ENCODE data around the gene COL24A1. TPM values are rescaled to one million over a fixed set of nuclear protein-coding genes. Genes with fewer than 3 reads are reported as not detected.
"Not testable (repeated sequence)": the region's sequence is repeated elsewhere in the genome, so short reads cannot be mapped to it uniquely, and the experiment has no call there.

The COL24A1 gene
- total RNA-seq, 1 donor from 2014 or later = not detected

DNA sequence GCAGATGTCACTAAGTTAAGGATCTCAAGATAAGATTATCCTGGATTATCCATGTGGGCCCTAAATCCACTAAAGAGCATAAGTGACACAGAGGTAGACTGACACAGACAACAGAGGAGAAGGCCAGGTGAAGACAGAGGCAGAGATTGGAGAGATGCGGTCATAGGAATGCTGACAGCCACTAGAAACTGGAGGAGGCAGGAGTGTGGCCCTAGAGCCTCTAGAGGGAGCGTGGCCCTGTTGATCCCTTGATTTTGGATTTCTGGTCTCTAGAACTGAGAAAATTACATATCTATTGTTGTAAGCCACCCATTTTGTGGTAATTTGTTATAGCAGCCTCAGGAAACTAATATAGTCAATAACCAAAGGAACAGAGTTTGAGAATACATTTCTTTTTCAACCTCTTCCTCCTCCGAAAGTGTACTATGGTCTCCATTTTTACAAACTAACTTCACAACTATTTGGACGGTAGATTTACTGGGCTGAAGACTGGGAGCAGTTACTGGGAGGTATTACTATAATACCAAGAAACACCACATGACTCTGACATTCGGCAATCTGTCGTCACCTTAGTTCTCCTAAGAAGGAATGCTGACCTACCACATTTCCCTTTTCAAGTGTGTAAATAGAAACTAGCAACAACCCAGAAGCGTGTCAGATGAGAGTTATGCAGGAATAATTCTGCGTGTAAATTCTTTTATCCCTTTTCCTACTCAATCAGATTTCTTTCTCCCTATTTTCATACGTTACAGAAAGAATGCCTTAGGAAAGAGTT lies 332.3 kb downstream of the COL24A1 start:
- no peaks in the 10 kb centered on the region for H3K4me1 Mint-ChIP-seq (ENCODE audit: low read depth)
- H3K27ac Mint-ChIP-seq = no peak overlapping the region
- no peak overlapping the region for H3K4me3 Mint-ChIP-seq (ENCODE audit: low read depth)
- DNase-seq (ENCODE audit: low spot score) = no peak
- no peaks in the 10 kb centered on the region for H3K27me3 Mint-ChIP-seq (ENCODE audit: low read depth)
- intact Hi-C loops (cut with micrococcal nuclease) = no loop called here
- H3K36me3 Mint-ChIP-seq (ENCODE audit: low read depth) = no peaks in the 10 kb centered on the region
- no peaks in the 10 kb centered on the region for H3K9me3 Mint-ChIP-seq

DNA sequence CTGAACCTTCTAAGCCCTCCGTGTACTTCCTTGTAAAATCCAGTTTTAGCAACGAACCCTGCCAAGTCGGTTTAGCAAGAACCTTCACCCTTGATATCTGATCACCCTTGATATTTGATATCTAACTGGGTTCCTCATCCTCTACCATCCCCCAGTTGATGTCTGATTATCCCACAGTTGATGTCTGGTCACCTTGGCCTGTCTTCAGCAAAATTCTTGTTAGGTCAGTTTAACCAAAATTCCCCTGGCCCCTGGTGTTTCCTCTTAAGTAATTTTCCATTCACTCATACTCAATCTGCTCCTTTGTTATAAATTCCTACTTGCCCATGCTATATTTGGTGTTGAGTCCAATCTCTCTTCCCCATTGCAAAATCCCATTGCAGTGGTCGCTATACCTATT lies 333.9 kb downstream of the COL24A1 start:
- no peak for DNase-seq (ENCODE audit: low spot score)
- H3K9me3 Mint-ChIP-seq = no peaks in the 10 kb centered on the region
- no peak overlapping the region for H3K27ac Mint-ChIP-seq
- H3K27me3 Mint-ChIP-seq (ENCODE audit: low read depth) = no peaks in the 10 kb centered on the region
- H3K36me3 Mint-ChIP-seq (ENCODE audit: low read depth) = no peaks in the 10 kb centered on the region
- H3K4me3 Mint-ChIP-seq (ENCODE audit: low read depth) = no peak overlapping the region
- intact Hi-C loops (cut with micrococcal nuclease) = no loop called here
- H3K4me1 Mint-ChIP-seq (ENCODE audit: low read depth) = no peaks in the 10 kb centered on the region

DNA sequence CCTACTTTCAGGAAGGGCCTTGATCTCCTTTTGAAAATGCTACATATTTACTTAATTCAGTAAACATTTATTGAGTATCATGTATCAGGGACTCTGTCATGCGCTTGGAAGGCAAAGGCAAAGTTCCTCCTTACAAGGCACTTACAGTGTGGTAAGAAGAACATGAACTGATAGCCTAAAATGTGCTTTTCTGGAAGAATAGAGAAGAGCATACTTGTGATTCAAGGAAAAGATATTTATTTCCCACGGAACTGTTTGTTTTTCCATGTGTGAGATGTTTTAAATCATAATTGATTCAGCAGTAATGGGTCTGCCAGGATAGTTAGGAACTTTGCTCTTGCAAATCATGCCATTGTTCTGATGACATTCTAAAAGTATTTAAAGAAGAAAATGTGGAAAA lies 338.2 kb downstream of the COL24A1 start:
- intact Hi-C loops (cut with micrococcal nuclease) = no loop called here
- DNase-seq (ENCODE audit: low spot score) = no peak
- H3K36me3 Mint-ChIP-seq (ENCODE audit: low read depth) = no peaks in the 10 kb centered on the region
- no peaks in the 10 kb centered on the region for H3K27me3 Mint-ChIP-seq (ENCODE audit: low read depth)
- H3K27ac Mint-ChIP-seq = no peak overlapping the region
- H3K4me1 Mint-ChIP-seq (ENCODE audit: low read depth) = no peaks in the 10 kb centered on the region
- no peak overlapping the region for H3K4me3 Mint-ChIP-seq (ENCODE audit: low read depth)
- H3K9me3 Mint-ChIP-seq = no peaks in the 10 kb centered on the region

DNA sequence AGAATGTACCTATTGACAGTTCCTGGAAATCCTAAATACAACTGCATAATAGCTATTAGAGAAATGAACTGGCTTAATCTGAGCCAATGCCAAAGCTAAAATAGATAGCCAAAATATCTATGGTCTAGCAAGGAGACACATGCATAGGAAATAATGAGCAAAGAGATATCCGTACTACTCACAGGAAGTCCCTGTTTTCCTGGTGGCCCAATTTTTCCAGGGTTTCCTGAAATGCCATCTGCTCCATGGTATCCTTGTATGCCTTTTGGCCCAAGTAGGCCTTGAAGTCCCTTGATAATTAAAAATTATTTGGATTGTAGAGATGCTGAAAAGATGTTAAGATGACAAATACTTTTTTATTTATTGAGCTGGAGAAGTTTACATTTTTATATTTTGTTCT lies 340.0 kb downstream of the COL24A1 start:
- no peak overlapping the region for H3K4me3 Mint-ChIP-seq (ENCODE audit: low read depth)
- H3K9me3 Mint-ChIP-seq = peaks cover 6% of the 10 kb centered on the region
- H3K27ac Mint-ChIP-seq = no peak overlapping the region
- intact Hi-C loops (cut with micrococcal nuclease) = no loop called here
- no peak for DNase-seq (ENCODE audit: low spot score)
- no peaks in the 10 kb centered on the region for H3K27me3 Mint-ChIP-seq (ENCODE audit: low read depth)
- no peaks in the 10 kb centered on the region for H3K36me3 Mint-ChIP-seq (ENCODE audit: low read depth)
- no peaks in the 10 kb centered on the region for H3K4me1 Mint-ChIP-seq (ENCODE audit: low read depth)

DNA sequence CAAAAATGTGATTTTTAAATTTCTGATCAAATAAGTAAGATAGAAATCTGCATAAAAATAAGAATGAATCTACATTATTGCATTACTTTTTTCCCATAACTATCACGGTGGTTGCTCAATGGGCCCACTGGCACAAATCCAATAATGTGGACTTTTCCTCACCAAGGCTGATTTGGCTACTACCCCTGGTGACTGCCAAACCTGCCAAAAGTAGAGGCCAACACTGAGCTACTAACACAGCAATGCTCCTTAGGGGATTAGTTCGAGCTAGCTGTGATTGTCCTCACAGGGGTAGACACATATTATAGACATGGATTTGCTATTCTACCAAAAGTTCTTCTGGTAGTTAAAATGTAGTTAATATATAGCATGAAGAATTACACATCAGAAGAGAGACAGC lies 340.7 kb downstream of the COL24A1 start:
- H3K27ac Mint-ChIP-seq = no peak overlapping the region
- H3K9me3 Mint-ChIP-seq = peaks cover 6% of the 10 kb centered on the region

DNA sequence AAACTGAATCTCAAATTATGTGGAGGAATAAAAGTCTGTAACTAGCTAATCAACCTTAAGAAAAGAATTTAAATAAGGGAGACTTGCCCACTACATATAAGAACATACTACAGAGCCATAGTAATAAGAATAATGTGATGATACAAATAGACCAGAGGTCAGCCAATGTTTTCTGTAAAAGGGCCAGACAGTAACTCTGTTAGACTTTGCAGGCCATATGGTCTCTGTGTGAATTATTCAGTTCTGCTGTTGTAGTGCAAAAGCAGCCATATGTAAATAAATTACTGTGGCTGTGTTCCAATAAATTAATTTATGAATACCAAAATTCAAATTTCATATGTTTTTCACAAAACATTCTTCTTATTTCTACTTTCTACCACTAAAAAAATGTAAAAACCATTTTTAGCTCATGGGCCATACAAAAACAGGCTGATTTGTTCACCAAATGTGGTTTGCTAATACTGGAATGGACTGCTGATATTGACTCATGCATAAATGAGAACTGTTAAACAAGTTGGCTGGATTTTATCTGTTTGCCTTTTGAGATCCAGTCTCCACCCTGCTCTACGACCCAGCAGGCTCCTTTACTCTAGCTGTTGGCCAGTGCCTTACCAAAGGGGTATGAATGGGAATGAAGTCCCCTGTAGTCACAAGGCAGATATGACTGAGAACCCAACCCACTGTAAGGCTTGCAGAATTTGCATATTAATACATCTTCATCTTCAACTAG lies 350.2 kb downstream of the COL24A1 start:
- no peaks in the 10 kb centered on the region for H3K4me1 Mint-ChIP-seq (ENCODE audit: low read depth)
- H3K27ac Mint-ChIP-seq = no peak overlapping the region
- H3K36me3 Mint-ChIP-seq (ENCODE audit: low read depth) = no peaks in the 10 kb centered on the region
- H3K9me3 Mint-ChIP-seq = no peaks in the 10 kb centered on the region
- no peak for DNase-seq (ENCODE audit: low spot score)
- no peak overlapping the region for H3K4me3 Mint-ChIP-seq (ENCODE audit: low read depth)
- H3K27me3 Mint-ChIP-seq (ENCODE audit: low read depth) = no peaks in the 10 kb centered on the region
- intact Hi-C loops (cut with micrococcal nuclease) = no loop called here

More for the DNA sequence above, 340.7 kb downstream of the COL24A1 start:
- no peaks in the 10 kb centered on the region for H3K36me3 Mint-ChIP-seq (ENCODE audit: low read depth)
- no peak for DNase-seq (ENCODE audit: low spot score)
- H3K27me3 Mint-ChIP-seq (ENCODE audit: low read depth) = no peaks in the 10 kb centered on the region
- intact Hi-C loops (cut with micrococcal nuclease) = no loop called here
- H3K4me1 Mint-ChIP-seq (ENCODE audit: low read depth) = no peaks in the 10 kb centered on the region
- no peak overlapping the region for H3K4me3 Mint-ChIP-seq (ENCODE audit: low read depth)

DNA sequence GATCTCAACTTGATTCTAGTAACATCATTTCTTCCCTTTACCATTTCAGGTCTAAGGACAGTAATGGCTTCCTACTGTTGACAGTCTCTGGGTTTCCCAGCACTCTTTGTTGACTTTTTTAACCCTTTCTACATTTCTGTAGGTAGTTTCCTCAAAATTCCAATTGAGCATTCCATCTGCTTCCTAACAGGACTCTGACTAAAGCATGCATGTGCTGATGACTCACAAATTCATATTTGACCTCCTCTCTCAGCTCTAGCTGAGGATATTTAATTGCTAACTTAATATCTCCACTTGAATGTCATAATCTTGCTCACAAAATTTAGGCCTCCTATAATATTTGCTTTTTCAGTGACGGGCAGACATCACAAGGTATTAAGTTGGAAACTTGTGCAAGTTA lies 355.1 kb downstream of the COL24A1 start:
- no peaks in the 10 kb centered on the region for H3K4me1 Mint-ChIP-seq (ENCODE audit: low read depth)
- H3K27ac Mint-ChIP-seq = no peak overlapping the region
- no peaks in the 10 kb centered on the region for H3K27me3 Mint-ChIP-seq (ENCODE audit: low read depth)
- H3K9me3 Mint-ChIP-seq = no peaks in the 10 kb centered on the region
- intact Hi-C loops (cut with micrococcal nuclease) = no loop called here
- no peaks in the 10 kb centered on the region for H3K36me3 Mint-ChIP-seq (ENCODE audit: low read depth)
- H3K4me3 Mint-ChIP-seq (ENCODE audit: low read depth) = no peak overlapping the region
- DNase-seq (ENCODE audit: low spot score) = no peak

DNA sequence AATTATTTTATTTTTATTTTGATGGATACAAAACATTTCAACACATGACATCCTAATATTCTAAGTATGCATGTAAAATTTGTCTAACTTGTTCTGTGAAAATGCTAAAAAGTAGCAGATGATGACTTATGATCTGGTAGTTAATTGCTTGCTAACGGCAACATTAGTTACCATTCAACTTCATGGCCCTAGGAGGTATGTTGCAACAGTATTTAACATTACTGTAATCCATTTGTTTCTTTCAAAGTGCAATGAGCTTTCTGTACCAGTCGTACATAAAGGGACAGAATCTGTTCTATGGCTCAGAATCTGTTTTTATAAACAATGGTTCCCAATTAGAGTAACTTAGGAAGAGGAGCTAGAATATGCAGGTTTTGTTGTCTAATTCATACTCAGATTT lies 356.8 kb downstream of the COL24A1 start:
- Mint-ChIP-seq H3K4me3 (ENCODE audit: low read depth) (no peak overlapping the region), H3K27me3 (ENCODE audit: low read depth) (no peaks in the 10 kb centered on the region), H3K4me1 (ENCODE audit: low read depth) (no peaks in the 10 kb centered on the region), H3K36me3 (ENCODE audit: low read depth) (no peaks in the 10 kb centered on the region), H3K27ac (no peak overlapping the region), H3K9me3 (no peaks in the 10 kb centered on the region)
- intact Hi-C loops (cut with micrococcal nuclease) = no loop called here
- DNase-seq (ENCODE audit: low spot score) = no peak

DNA sequence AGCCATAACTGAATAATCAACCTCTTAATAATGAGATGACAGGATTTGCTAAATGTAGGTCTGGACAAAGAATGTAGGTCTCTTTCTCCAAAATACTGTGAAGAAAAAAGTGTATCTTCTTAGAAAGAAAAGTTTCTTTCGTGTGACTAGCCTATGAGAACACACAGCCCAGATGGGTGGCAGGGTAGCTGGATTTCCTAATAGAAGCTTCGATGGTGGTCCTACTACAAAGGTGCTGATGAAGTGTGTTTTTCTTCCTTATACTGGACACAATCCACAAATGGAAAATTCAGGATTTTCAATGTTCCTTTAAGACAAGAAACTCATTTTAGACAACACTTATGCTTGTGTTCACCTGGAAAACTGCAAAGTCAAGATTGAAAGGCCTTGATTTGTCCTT lies 358.2 kb downstream of the COL24A1 start:
- H3K27ac Mint-ChIP-seq = no peak overlapping the region
- intact Hi-C loops (cut with micrococcal nuclease) = no loop called here
- no peaks in the 10 kb centered on the region for H3K36me3 Mint-ChIP-seq (ENCODE audit: low read depth)
- no peak overlapping the region for H3K4me3 Mint-ChIP-seq (ENCODE audit: low read depth)
- no peaks in the 10 kb centered on the region for H3K9me3 Mint-ChIP-seq
- no peaks in the 10 kb centered on the region for H3K4me1 Mint-ChIP-seq (ENCODE audit: low read depth)
- H3K27me3 Mint-ChIP-seq (ENCODE audit: low read depth) = no peaks in the 10 kb centered on the region
- no peak for DNase-seq (ENCODE audit: low spot score)

DNA sequence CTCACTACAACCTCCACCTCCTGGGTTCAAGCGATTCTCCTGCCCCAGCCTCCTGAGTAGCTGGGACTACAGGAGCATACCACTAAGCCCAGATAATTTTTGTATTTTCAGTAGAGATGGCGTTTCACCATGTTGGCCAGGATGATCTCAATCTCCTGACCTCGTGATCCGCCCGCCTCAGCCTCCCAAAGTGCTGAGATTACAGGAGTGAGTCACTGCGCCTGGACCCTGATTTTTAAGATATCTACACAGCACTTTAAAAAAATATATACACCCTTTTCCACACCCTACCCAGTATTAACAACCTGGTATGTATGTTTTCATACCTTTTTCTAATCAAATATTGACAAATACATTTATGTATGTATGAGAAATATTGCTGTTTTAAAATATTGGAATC lies 379.6 kb downstream of the COL24A1 start:
- H3K27me3 Mint-ChIP-seq (ENCODE audit: low read depth); H3K9me3 Mint-ChIP-seq; intact Hi-C loops (cut with micrococcal nuclease); H3K36me3 Mint-ChIP-seq (ENCODE audit: low read depth); H3K27ac Mint-ChIP-seq; H3K4me3 Mint-ChIP-seq (ENCODE audit: low read depth); H3K4me1 Mint-ChIP-seq (ENCODE audit: low read depth); DNase-seq (ENCODE audit: low spot score): not testable (repeated sequence)

DNA sequence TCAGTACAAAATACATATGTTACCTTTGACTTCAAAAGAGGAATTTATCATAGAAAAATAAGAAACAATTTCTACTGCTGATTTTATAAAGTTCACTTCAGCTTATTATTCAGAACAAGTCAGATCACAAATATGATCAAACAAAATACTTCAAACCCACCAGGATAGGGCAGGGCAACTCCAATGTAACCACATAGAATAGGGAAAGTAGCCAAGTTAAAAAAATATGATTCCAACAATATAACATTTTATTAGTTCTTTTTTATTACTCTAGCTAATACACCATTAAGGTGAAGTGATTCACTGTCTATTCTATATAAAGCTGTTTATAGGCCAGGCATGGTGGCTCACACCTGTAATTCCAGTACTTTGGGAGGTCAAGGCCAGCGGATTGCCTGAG lies 393.8 kb downstream of the COL24A1 start:
- intact Hi-C loops (cut with micrococcal nuclease) = no loop called here
- no peak for DNase-seq (ENCODE audit: low spot score)
- no peak overlapping the region for H3K27ac Mint-ChIP-seq
- H3K4me1 Mint-ChIP-seq (ENCODE audit: low read depth) = no peaks in the 10 kb centered on the region
- H3K27me3 Mint-ChIP-seq (ENCODE audit: low read depth) = no peaks in the 10 kb centered on the region
- H3K36me3 Mint-ChIP-seq (ENCODE audit: low read depth) = no peaks in the 10 kb centered on the region
- H3K4me3 Mint-ChIP-seq (ENCODE audit: low read depth) = no peak overlapping the region
- H3K9me3 Mint-ChIP-seq = no peaks in the 10 kb centered on the region

DNA sequence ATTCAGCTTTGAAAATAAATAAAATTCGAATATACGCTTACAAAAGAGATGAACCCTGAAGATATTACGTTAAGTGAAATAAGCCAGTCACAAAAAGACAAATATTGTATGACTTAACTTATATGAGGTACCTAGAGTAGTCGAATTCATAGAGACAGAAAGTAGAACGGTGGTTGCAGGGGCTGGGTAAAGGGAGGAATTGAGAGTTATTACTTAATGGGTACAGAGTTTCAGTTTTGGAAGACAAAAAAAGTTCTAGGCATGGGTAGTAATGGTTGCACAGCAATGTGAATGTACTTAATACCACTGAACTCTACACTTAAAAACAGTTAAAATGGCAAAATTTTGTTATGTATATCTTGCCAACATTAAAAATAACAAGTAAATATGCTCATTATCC lies 399.7 kb downstream of the COL24A1 start:
- H3K27ac Mint-ChIP-seq = no peak overlapping the region
- no peaks in the 10 kb centered on the region for H3K36me3 Mint-ChIP-seq (ENCODE audit: low read depth)
- no peaks in the 10 kb centered on the region for H3K27me3 Mint-ChIP-seq (ENCODE audit: low read depth)
- DNase-seq (ENCODE audit: low spot score) = no peak
- intact Hi-C loops (cut with micrococcal nuclease) = no loop called here
- no peaks in the 10 kb centered on the region for H3K9me3 Mint-ChIP-seq
- H3K4me1 Mint-ChIP-seq (ENCODE audit: low read depth) = no peaks in the 10 kb centered on the region
- H3K4me3 Mint-ChIP-seq (ENCODE audit: low read depth) = no peak overlapping the region

DNA sequence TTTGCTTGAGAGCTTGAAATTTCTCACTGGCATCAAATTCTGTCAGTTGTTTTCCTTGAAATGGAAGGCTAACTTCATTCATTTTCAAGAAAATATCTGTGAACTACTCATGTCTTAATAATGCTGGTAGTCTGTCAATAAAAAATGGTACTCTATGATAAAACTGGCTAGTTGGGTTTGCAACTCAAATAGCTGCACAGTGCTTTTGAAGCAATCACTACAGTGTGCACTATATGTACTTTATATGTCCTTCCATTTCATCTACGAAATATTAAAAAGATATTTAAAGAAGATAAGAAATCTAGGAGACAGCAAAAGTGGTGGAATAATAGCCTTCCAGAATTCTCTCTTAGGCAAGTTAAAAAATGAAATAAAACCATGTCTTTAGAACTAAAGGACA lies 408.5 kb downstream of the COL24A1 start:
- intact Hi-C loops (cut with micrococcal nuclease) = no loop called here
- Mint-ChIP-seq H3K36me3 (ENCODE audit: low read depth) (no peaks in the 10 kb centered on the region), H3K4me3 (ENCODE audit: low read depth) (no peak overlapping the region), H3K4me1 (ENCODE audit: low read depth) (no peaks in the 10 kb centered on the region), H3K9me3 (no peaks in the 10 kb centered on the region), H3K27me3 (ENCODE audit: low read depth) (no peaks in the 10 kb centered on the region), H3K27ac (no peak overlapping the region)
- no peak for DNase-seq (ENCODE audit: low spot score)

Measured in activated T-helper 2 cell treated with anti-CD3 and anti-CD28 coated beads, Interferon-gamma antibody, Interleukin-2, Interleukin-4, amounts not matched to agents 10 μg/mL and 5 μg/mL and 100 μg/mL, durations not matched to agents 14 hours and 24 hours and 36 hours (primary cell).